NCI-H748 (cell line): ENCODE data around the gene VASH2.
"Not testable (repeated sequence)": the region's sequence is repeated elsewhere in the genome, so short reads cannot be mapped to it uniquely, and the experiment has no call there.

ENCODE experiments used
- DNase-seq: peaks from one replicate; lab custom pipeline; 2025; ENCODE audit not compliant: unreplicated experiment; lab: John Stamatoyannopoulos, UW

Gene VASH2

GRCh38 chr1:212950243-212951125, at the start of gene VASH2:
Gene VASH2, plus strand, starts transcription at chr1:212950541. Its CDS starts 1,002 bp downstream, at chr1:212951543.
- peak; percentile 91 for DNase-seq

- no peak for DNase-seq
Measured at GRCh38 chr1:212901290-212901689, 49.1 kb upstream of the VASH2 start.

- no peak for DNase-seq
Measured at GRCh38 chr1:212902054-212902453, 48.3 kb upstream of the VASH2 start.

GRCh38 chr1:212903664-212904063, 46.7 kb upstream of the VASH2 start:
- no peak for DNase-seq

- DNase-seq: not testable (repeated sequence)
Measured at GRCh38 chr1:212908071-212908470, 42.3 kb upstream of the VASH2 start.

- DNase-seq: no peak
Measured at GRCh38 chr1:212908971-212909370, 41.4 kb upstream of the VASH2 start.

- DNase-seq: no peak
Measured at GRCh38 chr1:212909652-212910063, 40.7 kb upstream of the VASH2 start.

- not testable (repeated sequence) for DNase-seq
Measured at GRCh38 chr1:212910213-212910612, 40.1 kb upstream of the VASH2 start.

GRCh38 chr1:212913638-212914037, 36.7 kb upstream of the VASH2 start:
- not testable (repeated sequence) for DNase-seq

- DNase-seq: not testable (repeated sequence)
Measured at GRCh38 chr1:212914110-212914509, 36.2 kb upstream of the VASH2 start.

GRCh38 chr1:212914789-212915188, 35.6 kb upstream of the VASH2 start:
- DNase-seq: no peak

- peak; percentile 30 for DNase-seq
Measured at GRCh38 chr1:212915245-212916091, 34.9 kb upstream of the VASH2 start.

- no peak for DNase-seq
Measured at GRCh38 chr1:212916481-212917133, 33.7 kb upstream of the VASH2 start.

GRCh38 chr1:212917134-212917485, 33.2 kb upstream of the VASH2 start:
- no peak for DNase-seq

GRCh38 chr1:212917858-212918257, 32.5 kb upstream of the VASH2 start:
- no peak for DNase-seq

GRCh38 chr1:212918824-212919223, 31.5 kb upstream of the VASH2 start:
- DNase-seq: no peak

GRCh38 chr1:212920246-212920645, 30.1 kb upstream of the VASH2 start:
- DNase-seq: no peak

- DNase-seq: no peak
Measured at GRCh38 chr1:212920896-212921295, 29.4 kb upstream of the VASH2 start.

- DNase-seq: no peak
Measured at GRCh38 chr1:212922016-212922415, 28.3 kb upstream of the VASH2 start.

GRCh38 chr1:212926372-212926771, 24.0 kb upstream of the VASH2 start:
- DNase-seq: no peak
